Measurements from ENCODE around the gene EVPL.
"Not testable (repeated sequence)": the region's sequence is repeated elsewhere in the genome, so short reads cannot be mapped to it uniquely, and the experiment has no call there.

EVPL gene

DNA sequence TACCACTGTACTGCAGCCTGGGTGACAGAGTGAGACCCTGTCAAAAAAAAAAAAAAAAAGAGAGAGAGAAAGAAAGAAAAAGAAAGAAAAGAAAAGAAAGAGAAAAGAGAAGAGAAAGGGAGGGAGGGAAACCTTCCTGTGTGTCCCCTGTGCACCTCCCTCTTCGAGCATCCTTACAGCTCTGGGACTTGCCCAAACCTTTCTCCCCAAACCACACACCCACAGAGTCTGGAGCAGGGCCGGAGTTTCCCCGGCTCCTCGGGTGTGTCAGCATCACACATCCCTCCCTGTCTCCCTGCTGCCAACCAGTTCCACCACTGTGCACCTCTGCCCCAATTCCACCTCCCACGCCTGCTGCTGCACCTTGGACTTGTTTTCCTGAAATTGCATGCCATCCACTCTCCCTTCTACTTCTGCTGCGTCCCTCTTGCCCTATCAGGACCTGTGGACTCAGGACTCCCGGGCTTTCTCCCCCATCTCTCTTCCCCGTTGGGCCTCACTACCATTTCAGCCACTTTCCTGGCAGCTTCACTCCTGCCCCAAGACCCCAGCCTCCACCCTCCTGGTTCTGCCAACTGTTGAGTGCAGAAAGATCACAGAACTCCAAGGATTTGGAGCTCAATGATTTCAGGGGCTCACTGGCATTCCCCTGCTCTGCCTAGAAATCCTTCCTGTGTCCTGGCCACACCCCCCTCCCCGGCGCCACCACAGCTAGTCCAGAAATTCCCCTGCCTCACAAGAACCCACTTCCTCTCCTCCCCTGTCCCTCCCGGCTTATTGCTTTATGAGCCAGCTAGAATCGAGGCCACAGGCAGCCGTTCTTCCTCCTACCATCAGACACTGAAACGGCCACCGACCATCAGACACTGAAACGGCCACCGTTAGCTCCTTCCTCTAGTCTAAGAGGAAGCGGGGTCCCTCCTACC is 30.2 kb downstream of the EVPL start:
- DNase-seq (ENCODE audit: low read depth, low spot score), result no peak

GRCh38 chr17:75995385-75995925 is 31.7 kb downstream of the EVPL start:
- no peak for DNase-seq (ENCODE audit: low read depth, low spot score)

DNA sequence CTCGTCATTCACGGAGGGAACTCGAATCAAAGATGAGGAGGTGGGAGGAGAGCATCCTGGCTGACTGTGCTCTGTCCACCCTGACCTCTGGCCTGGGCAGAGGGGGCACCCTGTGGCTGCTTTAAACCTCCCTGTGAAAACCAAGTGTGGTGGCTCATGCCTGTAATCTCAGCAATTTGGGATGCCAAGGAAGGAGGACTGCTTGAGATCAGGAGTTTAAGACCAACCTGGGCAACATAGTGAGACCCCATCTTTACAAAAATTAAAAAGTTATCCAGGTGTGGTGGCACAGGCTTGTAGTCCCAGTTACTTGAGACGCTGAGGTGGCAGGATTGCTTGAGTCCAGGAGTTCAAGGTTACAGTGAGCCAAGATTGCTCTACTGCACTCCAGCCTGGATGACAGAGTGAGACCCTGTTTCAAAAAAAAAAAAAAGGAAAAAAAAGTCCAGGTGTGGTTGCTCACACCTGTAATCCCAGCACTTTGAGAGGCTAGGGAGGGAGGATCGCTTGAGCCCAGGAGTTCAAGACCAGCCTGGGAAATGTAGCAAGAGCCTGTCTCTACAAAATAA is 32.2 kb downstream of the EVPL start:
- no peak for DNase-seq (ENCODE audit: low read depth, low spot score)

DNA sequence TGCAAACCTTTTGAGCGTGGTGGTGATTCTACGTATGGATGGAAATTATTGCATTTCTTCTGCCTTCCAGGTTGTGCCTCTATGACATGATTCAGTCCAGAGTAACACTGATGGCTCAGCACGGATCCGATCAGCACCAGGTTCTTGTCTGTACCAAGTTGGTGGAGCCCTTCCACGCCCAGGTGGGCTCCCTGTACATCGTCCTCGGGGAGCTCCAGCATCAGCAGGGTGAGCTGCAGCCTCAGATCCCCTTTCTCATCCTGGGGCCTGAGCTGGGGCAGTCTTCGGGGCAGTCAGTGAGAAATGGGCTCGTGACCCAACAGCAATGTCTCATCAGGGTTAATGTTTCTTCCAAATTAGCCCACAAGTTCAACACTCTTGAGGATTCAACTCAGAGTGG is 35.7 kb downstream of the EVPL start:
- no peak for DNase-seq (ENCODE audit: low read depth, low spot score)

GRCh38 chr17:75987041-75987440 is 40.1 kb downstream of the EVPL start:
- DNase-seq (ENCODE audit: low read depth, low spot score), result no peak

DNA sequence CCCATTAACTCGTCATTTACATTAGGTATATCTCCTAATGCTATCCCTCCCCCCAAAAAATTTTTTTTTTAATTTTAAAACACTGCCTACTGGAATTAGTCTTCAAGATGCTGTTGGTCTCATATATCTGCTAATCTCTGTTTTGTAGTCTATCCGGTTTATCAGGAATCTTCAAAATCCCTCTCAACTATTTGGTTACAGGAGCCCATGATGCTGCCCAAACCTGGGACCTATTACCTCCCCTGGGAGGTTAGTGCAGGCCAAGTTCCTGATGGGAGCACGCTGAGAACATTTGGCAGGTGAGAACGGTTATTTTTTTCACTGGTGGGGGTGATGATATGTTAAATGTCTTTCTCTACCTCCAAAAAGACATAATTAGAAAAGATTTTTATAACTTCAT is 41.1 kb downstream of the EVPL start:
- DNase-seq (ENCODE audit: low read depth, low spot score), result no peak

DNA sequence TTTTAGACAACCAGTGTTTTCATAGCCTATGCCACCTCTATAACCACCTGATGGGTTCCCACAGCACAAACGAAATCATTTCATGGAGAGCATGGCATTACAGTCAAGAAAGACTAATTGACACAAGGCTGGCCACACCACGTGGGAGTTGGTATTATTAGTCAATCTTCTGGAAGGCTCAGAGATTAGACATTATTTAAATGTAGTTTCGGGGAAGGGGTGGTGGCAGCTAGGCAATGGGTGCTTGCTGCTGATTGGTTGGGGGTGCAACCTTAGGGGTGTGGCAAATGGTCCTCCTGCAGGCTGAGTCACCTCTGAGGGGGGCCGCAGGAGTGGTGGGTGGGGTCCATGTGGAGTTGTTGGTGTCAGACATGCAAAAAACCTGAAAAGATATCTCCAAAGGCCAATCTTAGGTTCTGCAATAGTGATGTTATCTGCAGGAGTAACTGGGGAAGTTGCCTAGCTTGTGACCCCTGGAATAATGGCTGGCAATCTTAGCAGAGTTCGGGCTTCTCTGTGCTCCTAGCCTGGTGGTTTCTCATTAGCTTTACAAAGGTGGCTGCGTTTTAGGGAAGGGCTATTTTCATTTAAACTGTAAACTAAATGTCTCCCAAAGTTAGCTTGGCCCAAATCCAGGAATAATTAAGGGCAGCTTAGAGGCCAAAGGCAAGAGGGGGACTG is 43.5 kb downstream of the EVPL start:
- no peak for DNase-seq (ENCODE audit: low read depth, low spot score)

- no peak for DNase-seq (ENCODE audit: low read depth, low spot score)
Observed at GRCh38 chr17:75981019-75981615, 46.0 kb downstream of the EVPL start.

DNA sequence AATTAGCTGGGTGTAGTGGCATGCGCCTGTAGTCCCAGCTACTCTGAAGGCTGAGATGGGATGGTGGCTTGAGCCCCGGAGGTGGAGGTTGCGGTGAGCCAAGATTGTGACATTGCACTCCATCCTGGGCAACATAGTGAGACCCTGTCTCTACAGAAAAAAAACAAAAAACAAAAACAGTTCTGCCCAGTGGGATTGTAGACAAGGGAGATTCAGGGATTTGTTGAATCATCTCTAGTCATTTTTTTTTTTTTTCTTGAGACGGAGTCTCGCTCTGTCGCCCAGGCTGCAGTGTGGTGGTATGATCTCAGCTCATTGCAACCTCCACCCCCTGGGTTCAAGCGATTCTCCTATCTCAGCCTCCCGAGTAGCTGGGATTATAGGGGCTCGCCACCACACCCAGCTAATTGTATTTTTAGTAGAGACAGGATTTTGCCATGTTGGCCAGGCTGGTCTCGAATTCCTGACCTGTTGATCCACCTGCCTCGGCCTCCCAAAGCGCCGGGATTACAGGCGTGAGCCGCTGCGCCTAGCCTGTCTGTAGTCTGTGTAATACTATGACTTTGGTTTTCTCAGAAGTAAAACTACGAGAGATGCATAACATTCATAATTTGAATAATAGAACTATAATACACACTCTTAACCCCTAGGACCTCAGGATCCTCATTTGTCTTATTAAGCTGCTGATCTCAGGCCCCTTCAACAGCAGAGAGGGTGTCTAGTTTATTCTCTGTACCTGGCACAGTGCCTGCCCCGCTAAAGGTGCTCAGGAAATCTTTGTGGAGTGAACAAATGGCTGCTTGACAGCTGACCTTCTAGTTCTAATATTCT is 46.7 kb downstream of the EVPL start:
- DNase-seq (ENCODE audit: low read depth, low spot score), result no peak

DNA sequence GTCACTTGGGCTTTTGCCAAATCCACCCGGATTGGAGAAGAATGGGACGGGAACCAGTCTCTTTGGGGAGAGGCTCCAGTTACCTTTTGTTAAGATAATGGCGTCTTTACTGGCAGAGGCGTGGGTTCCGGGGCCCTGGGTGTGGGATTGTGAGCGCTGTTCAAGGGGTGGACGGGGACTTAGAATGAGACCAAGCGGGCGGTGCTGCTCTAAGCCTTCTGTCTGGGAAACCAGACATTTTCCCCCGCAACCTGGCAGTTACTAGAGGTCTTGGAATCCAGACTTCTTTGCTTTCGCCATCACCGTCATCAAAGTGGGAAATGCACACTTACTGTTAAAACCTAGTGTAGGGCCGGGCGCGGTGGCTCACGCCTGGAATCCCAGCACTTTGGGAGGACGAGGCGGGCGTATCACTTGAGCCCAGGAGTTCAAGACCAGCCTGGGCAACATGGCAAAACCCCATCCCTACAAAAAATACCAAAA is 47.4 kb downstream of the EVPL start:
- DNase-seq (ENCODE audit: low read depth, low spot score), result no peak

DNA sequence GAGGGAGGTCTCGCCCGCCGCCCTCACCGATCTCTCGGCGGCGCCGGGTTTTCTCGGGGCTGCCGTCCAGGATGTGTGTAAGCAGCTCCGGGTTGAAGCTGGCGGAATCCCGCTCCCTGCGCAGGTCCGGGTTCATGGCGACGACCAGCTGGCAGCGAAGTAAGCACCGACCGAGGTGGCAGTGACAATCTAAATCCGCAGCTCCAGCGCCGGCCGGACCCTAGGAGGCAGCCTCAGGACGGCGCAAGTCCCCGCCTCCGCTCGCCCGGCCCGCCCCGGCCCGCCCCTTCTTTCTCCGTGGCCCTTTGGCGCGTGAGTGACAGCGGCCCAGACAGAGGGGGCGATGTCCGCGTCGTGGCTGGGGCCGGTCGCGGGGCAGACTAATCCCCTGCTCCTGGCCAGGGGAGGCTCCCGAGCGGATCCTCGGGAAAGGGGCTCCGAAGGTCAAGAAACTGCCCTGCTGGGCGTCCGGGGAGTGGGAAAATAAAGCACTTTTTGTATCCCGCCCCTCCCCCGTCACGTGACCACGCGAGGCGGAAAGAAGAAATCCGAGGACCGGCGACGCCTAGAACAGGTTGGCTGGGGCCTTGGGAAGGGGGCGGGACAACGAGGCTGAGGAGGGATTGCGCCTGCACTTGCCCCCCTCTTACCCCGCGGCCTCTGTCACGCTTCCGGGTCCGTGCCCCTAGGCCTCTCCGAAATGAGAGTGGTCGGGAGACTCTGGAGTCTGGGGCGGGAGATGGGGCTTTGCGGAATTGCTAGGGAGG is 48.0 kb downstream of the EVPL start, which contains the start of the genes ACOX1 and TEN1:
Gene ACOX1, minus strand, starts transcription at position 229 of the 767 bp plus-strand sequence. Its CDS starts 93 bp downstream, at position 136.
Gene TEN1, plus strand, starts transcription at position 303 of the 767 bp plus-strand sequence. CDS start 6,953 bp downstream, outside the sequence.
- peak; percentile 96 for DNase-seq (ENCODE audit: low read depth, low spot score)

GRCh38 chr17:75976175-75976848 is 50.8 kb downstream of the EVPL start:
- no peak for DNase-seq (ENCODE audit: low read depth, low spot score)

- DNase-seq (ENCODE audit: low read depth, low spot score), result no peak
Observed at GRCh38 chr17:75975757-75976174, 51.3 kb downstream of the EVPL start.

- DNase-seq (ENCODE audit: low read depth, low spot score), result not testable (repeated sequence)
Observed at GRCh38 chr17:75975187-75975586, 51.9 kb downstream of the EVPL start.

- DNase-seq (ENCODE audit: low read depth, low spot score), result no peak
Observed at GRCh38 chr17:75970626-75971025, 56.5 kb downstream of the EVPL start.

DNA sequence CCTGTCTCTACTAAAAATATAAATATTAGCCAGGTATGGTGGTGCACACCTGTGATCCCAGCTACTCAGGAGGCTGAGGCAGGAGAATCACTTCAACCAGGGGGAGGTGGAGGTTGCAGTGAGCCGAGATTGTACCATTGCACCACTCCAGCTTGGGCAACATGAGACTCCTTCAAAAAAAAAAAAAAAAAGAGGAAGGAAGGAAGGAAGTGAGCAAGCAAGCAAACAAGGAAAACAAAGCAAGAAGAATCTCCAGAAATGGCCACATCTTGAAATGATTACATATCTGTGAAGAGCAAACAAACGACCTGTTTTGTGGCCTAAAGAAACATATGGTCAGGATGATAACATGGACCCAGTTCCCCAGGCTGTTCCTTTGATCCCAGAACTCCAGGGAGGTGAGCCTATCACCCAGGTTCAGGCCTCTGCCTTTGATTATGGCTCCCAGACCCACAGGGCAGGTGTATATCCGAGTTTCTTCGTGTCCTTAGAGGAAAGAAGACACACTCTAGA is 57.0 kb downstream of the EVPL start:
- no peak for DNase-seq (ENCODE audit: low read depth, low spot score)

GRCh38 chr17:75969044-75969443 is 58.1 kb downstream of the EVPL start:
- DNase-seq (ENCODE audit: low read depth, low spot score), result not testable (repeated sequence)

DNA sequence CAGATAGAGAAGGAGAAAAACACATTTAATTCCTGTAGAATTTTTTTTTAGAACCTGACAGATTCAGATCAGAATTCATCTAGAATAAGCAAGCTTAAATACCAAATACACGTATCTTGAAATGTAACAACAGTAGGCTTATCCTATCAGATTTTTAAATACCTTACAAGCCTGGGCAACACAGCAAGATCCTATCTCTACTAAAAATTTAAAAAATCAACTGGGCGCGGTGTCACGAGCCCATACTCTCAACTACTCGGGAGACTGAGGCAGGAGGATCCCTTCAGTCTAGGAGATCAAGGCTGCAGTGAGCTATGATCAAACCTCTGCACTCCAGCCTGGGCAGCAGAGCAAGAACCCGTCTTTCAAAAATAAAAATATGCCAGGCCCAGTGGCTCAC is 61.6 kb downstream of the EVPL start:
- DNase-seq (ENCODE audit: low read depth, low spot score), result no peak

Data from activated naive CD8-positive, alpha-beta T cell treated with anti-CD3 and anti-CD28 coated beads, Interleukin-2, amount 50 U/mL, for 16 hours (primary cell).